ENCODE data around the gene EPS8L3. TPM values are rescaled to one million over a fixed set of nuclear protein-coding genes. Genes with fewer than 3 reads are reported as not detected.

Gene EPS8L3
- total RNA-seq, 1 experiment from 2014 or later = 0.96 TPM

DNA sequence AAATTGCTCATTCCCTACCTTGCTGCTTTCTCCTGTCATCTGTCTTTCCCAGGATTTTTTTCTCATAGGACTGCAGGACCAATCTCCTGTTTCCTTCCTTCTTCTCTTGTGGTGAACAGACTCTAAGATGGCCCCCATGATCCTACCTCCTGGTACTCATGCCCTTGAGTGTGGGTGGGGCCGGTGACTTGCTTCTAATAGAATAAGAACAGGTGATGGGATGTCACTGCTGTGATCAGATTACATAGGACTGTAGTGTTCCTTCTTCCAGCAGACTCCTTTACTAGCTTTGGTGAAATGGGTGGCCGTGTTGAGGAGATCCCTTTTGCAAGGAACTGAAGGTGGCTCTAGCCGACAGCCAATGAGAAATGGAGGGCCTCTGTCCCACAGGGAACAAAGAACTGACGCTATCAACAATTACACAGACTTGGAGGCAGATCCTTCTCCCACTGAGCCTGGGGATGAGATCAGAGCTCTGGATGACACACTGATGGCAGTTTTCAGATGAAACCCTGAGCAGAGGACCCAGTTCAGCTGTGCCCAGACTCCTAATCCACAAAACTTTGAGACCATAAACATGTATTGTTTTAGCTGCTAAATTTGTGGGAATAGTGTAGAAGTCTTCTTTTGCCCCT is 30.4 kb downstream of the EPS8L3 start:
- no peak overlapping the region for H3K4me2 ChIP-seq (ENCODE audit: low read length)
- intact Hi-C loops (cut with micrococcal nuclease) = no loop called here
- no peaks in the 10 kb centered on the region for H3K79me2 ChIP-seq (ENCODE audit: insufficient read depth, low read length)
- H3K9ac ChIP-seq (ENCODE audit: low read length) = no peak overlapping the region
- CTCF ChIA-PET = no interaction called here
- TF ChIP-seq ZFX (IDR thresholded peaks at IDR 0.05) (no peak), RAD21 (IDR thresholded peaks at IDR 0.05; ENCODE audit: low read depth) (no peak), REST (IDR thresholded peaks at IDR 0.05; ENCODE audit: low read depth) (no peak), CEBPB (IDR thresholded peaks at IDR 0.05; ENCODE audit: low read depth) (no peak), EGR1 (IDR thresholded peaks at IDR 0.05; ENCODE audit: low read depth) (no peak), SP1 (IDR thresholded peaks at IDR 0.05; ENCODE audit: low read depth) (no peak), CBX3 (IDR thresholded peaks at IDR 0.05; ENCODE audit: low read depth) (no peak), ELF1 (IDR thresholded peaks at IDR 0.05; ENCODE audit: borderline replicate concordance, low read depth) (no peak), EZH2phosphoT487 (IDR thresholded peaks at IDR 0.05; ENCODE audit: borderline replicate concordance) (no peak), FOSL1 (IDR thresholded peaks at IDR 0.05; ENCODE audit: low read depth) (no peak), JUND (IDR thresholded peaks at IDR 0.05) (no peak), YY1 (IDR thresholded peaks at IDR 0.05; ENCODE audit: extremely low read depth, insufficient replicate concordance, low read depth, low read length) (no peak), EZH2 (IDR thresholded peaks at IDR 0.05) (no peak), POLR2AphosphoS5 (IDR thresholded peaks at IDR 0.05; ENCODE audit: low read depth, low read length) (no peak), ZNF274 (IDR thresholded peaks at IDR 0.05; ENCODE audit: low read depth, low read length) (no peak), MAX (IDR thresholded peaks at IDR 0.05) (no peak), TCF7L2 (IDR thresholded peaks at IDR 0.05; ENCODE audit: borderline replicate concordance, extremely low read depth, insufficient read depth, insufficient read length) (no peak)
- TF ChIP-seq, protein P1, sequence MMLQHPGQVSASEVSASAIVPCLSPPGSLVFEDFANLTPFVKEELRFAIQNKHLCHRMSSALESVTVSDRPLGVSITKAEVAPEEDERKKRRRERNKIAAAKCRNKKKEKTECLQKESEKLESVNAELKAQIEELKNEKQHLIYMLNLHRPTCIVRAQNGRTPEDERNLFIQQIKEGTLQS (IDR thresholded peaks at IDR 0.05) = no peak
- H3K9me3 ChIP-seq (ENCODE audit: control insufficient read depth in 1 of 2, insufficient read depth in 1 of 2, low read depth in 1 of 2, low read length in 2 of 2) = no peaks in the 10 kb centered on the region
- H2AFZ ChIP-seq (ENCODE audit: low read depth, low read length, poor library complexity, severe bottlenecking) = no peak overlapping the region
- H3K27ac ChIP-seq (ENCODE audit: low read depth, low read length) = no peak overlapping the region
- no peaks in the 10 kb centered on the region for H4K20me1 ChIP-seq (ENCODE audit: insufficient read depth)
- no peaks in the 10 kb centered on the region for H3K9me2 ChIP-seq (ENCODE audit: insufficient read depth)
- DNase-seq (ENCODE audit: low read depth, low spot score) (no peak), ATAC-seq (no peak)
- RAD21 ChIA-PET (ENCODE audit: low non-redundant PET in 1 of 2, low total read pairs in 2 of 2, uncharacterized antibody in 2 of 2, unreplicated experiment in 2 of 2) = no interaction called here
- no TSS peak for BruUV-seq (replicated peaks)
- POLR2A ChIA-PET = no interaction called here
- no peak overlapping the region for H3K4me3 ChIP-seq (replicated peaks in 1 of 2; ENCODE audit: low read depth in 1 of 2, low read length in 2 of 2)
- H3K27me3 ChIP-seq (ENCODE audit: insufficient read depth, low read length) = 0 out of 2 replicates have a peak, but pooled peaks cover 4% of the 10 kb centered on the region
- H3K4me1 ChIP-seq (ENCODE audit: control insufficient read depth in 1 of 2, insufficient read depth in 2 of 2, low read length in 2 of 2) = peaks cover 3 to 6% of the 10 kb centered on the region in 2 experiments; a peak in 2 of 4 replicates
- no peaks in the 10 kb centered on the region for H3K36me3 ChIP-seq (ENCODE audit: control insufficient read depth in 1 of 2, insufficient read depth in 2 of 2, low read length in 2 of 2)

Measured in HCT116 (cell line).